H9 (cell line): ENCODE data around the gene WSB2. TPM values are rescaled to one million over a fixed set of nuclear protein-coding genes. Genes with fewer than 3 reads are reported as not detected.
A peak's percentile ranks its signal among the peaks of the same experiment; 100 is the strongest.

Source experiments
- DNase-seq: peaks from one replicate; pipeline ENCODE4 v3.0.0-alpha.2; 2017
- H2AFZ ChIP-seq: one replicate; pipeline ENCODE4 v1.6.1; 2013; ENCODE audit warnings: mild to moderate bottlenecking, low read length, control low read depth, moderate library complexity
- H2AK5ac ChIP-seq: 2 replicates; pipeline ENCODE4 v1.6.1; 2013; ENCODE audit warnings: low read length, control low read depth, mixed read lengths; ENCODE audit not compliant: insufficient read length
- H2BK120ac ChIP-seq: one replicate; pipeline ENCODE4 v1.6.1; 2013; ENCODE audit warnings: low read depth, mild to moderate bottlenecking, low read length, control low read depth, inconsistent platforms; ENCODE audit not compliant: poor library complexity, severe bottlenecking
- H2BK12ac ChIP-seq: 2 replicates; pipeline ENCODE4 v1.6.1; 2013; ENCODE audit warnings: low read length, control low read depth, mixed read lengths, low read depth; ENCODE audit not compliant: insufficient read length
- H2BK15ac ChIP-seq: 2 replicates; pipeline ENCODE4 v1.6.1; 2013; ENCODE audit warnings: low read depth, low read length, control low read depth
- H2BK20ac ChIP-seq: one replicate; pipeline ENCODE4 v1.6.1; 2013; ENCODE audit warnings: low read depth, mild to moderate bottlenecking, low read length, control low read depth, inconsistent platforms; ENCODE audit not compliant: poor library complexity, severe bottlenecking
- H2BK5ac ChIP-seq: 2 replicates; pipeline ENCODE4 v1.6.1; 2013; ENCODE audit warnings: low read length, control low read depth, mixed read lengths; ENCODE audit not compliant: insufficient read length
- H3K14ac ChIP-seq: 2 replicates; pipeline ENCODE4 v1.6.1; 2013; ENCODE audit warnings: low read length, control low read depth; ENCODE audit not compliant: insufficient read depth
- H3K18ac ChIP-seq: 2 replicates; pipeline ENCODE4 v1.6.1; 2013; ENCODE audit warnings: low read depth, mild to moderate bottlenecking, mixed read lengths, low read length, control low read depth; ENCODE audit not compliant: insufficient read length
- H3K23ac ChIP-seq: 2 replicates; pipeline ENCODE4 v1.6.1; 2013; ENCODE audit warnings: low read length, control low read depth, mixed read lengths, low read depth; ENCODE audit not compliant: insufficient read length
- H3K23me2 ChIP-seq: 2 replicates; pipeline ENCODE4 v1.6.1; 2013; ENCODE audit warnings: low read depth, mild to moderate bottlenecking, mixed read lengths, low read length, control low read depth; ENCODE audit not compliant: insufficient read length, poor library complexity, severe bottlenecking
- H3K27ac ChIP-seq: 2 replicates; pipeline ENCODE4 v1.5.1; 2013; ENCODE audit warnings: low read length, control low read depth, mixed read lengths, low read depth; ENCODE audit not compliant: insufficient read length
- H3K27me3 ChIP-seq: 2 replicates; pipeline ENCODE4 v1.6.1; 2013; ENCODE audit warnings: low read length, control low read depth, inconsistent platforms; ENCODE audit not compliant: insufficient read depth
- H3K4ac ChIP-seq: 2 replicates; pipeline ENCODE4 v1.6.1; 2013; ENCODE audit warnings: low read depth, mild to moderate bottlenecking, control low read depth, inconsistent platforms, low read length, moderate library complexity
- H3K4me1 ChIP-seq: 2 replicates; pipeline ENCODE4 v1.6.1; 2013; ENCODE audit warnings: low read length, control low read depth, inconsistent platforms; ENCODE audit not compliant: insufficient read depth
- H3K4me2 ChIP-seq: 2 replicates; pipeline ENCODE4 v1.6.1; 2013; ENCODE audit warnings: low read length, control low read depth, mixed read lengths; ENCODE audit not compliant: insufficient read length, insufficient read depth
- H3K56ac ChIP-seq: 2 replicates; pipeline ENCODE4 v1.6.1; 2013; ENCODE audit warnings: low read depth, mild to moderate bottlenecking, mixed read lengths, low read length, control low read depth; ENCODE audit not compliant: insufficient read length
- H3K79me1 ChIP-seq: 2 replicates; pipeline ENCODE4 v1.6.1; 2013; ENCODE audit warnings: low read depth, mild to moderate bottlenecking, moderate library complexity, low read length, control low read depth, inconsistent platforms; ENCODE audit not compliant: insufficient read depth, poor library complexity, severe bottlenecking
- H3K79me2 ChIP-seq: 2 replicates; pipeline ENCODE4 v1.6.1; 2013; ENCODE audit warnings: low read length, control low read depth, inconsistent platforms; ENCODE audit not compliant: insufficient read depth
- H3K9ac ChIP-seq: 2 replicates; pipeline ENCODE4 v1.6.1; 2013; ENCODE audit warnings: low read length, control low read depth, mixed read lengths; ENCODE audit not compliant: insufficient read length; ENCODE audit errors: extremely low read depth
- H3K9me3 ChIP-seq: one replicate; pipeline ENCODE4 v1.6.1; 2013; ENCODE audit warnings: low read depth, low read length, inconsistent platforms; ENCODE audit not compliant: control insufficient read depth
- H3T11ph ChIP-seq: one replicate; pipeline ENCODE4 v1.6.1; 2013; ENCODE audit warnings: mild to moderate bottlenecking, low read length, control low read depth, inconsistent platforms
- H4K20me1 ChIP-seq: one replicate; pipeline ENCODE4 v1.6.1; 2013; ENCODE audit not compliant: control insufficient read depth, insufficient read length, insufficient read depth
- H4K5ac ChIP-seq: 2 replicates; pipeline ENCODE4 v1.6.1; 2013; ENCODE audit warnings: low read depth, mild to moderate bottlenecking, mixed read lengths, low read length, control low read depth; ENCODE audit not compliant: insufficient read length
- H4K8ac ChIP-seq: replicated peaks from 2 replicates; pipeline ENCODE4 v1.6.1; 2013; ENCODE audit warnings: low read length, control low read depth, mixed read lengths, low read depth; ENCODE audit not compliant: insufficient read length
- H4K91ac ChIP-seq: 2 replicates; pipeline ENCODE4 v1.6.1; 2013; ENCODE audit warnings: low read depth, mild to moderate bottlenecking, moderate library complexity, mixed read lengths, low read length, control low read depth; ENCODE audit not compliant: insufficient read length
- H3K27ac Mint-ChIP-seq, 3 experiments: 2 replicates in 2 of 3; 3 replicates in 1 of 3; pipeline ENCODE4 v1.8.0; 2020 to 2021; ENCODE audit warnings: mixed read lengths in 3 of 3, mild to moderate bottlenecking in 1 of 3, moderate library complexity in 1 of 3
- H3K27me3 Mint-ChIP-seq: 2 replicates; pipeline ENCODE4 v1.8.0; 2021; ENCODE audit warnings: low read depth, mild to moderate bottlenecking, moderate library complexity, mixed read lengths
- H3K36me3 Mint-ChIP-seq, 3 experiments: 2 replicates in 2 of 3; 3 replicates in 1 of 3; pipeline ENCODE4 v1.8.0; 2020 to 2021; ENCODE audit warnings: low read depth in 3 of 3, mixed read lengths in 3 of 3; ENCODE audit not compliant: insufficient read depth in 1 of 3
- H3K4me1 Mint-ChIP-seq, 2 experiments: 2 replicates each; pipeline ENCODE4 v1.8.0; 2020; ENCODE audit warnings: mixed read lengths in 2 of 2
- H3K4me3 Mint-ChIP-seq, 2 experiments: 2 replicates in 1 of 2; 3 replicates in 1 of 2; pipeline ENCODE4 v1.8.0; 2020 to 2021; ENCODE audit warnings: mild to moderate bottlenecking in 2 of 2, mixed read lengths in 2 of 2, moderate library complexity in 1 of 2
- H3K9me3 Mint-ChIP-seq, 2 experiments: 2 replicates in 1 of 2; 3 replicates in 1 of 2; pipeline ENCODE4 v1.8.0; 2020; ENCODE audit warnings: mild to moderate bottlenecking in 2 of 2, mixed read lengths in 2 of 2, moderate library complexity in 1 of 2
- WGBS: extraction: QIAGEN DNeasy Blood & Tissue Kit; methylation state at CpG from one replicate; pipeline ENCODE4 v1.1.7; 2013; ENCODE audit warnings: missing lambda C conversion rate, low lambda C conversion rate, mixed read lengths; ENCODE audit not compliant: insufficient read length; ENCODE audit errors: extremely low coverage; 5-methylcytosine and 5-hydroxymethylcytosine counted together
- total RNA-seq: library from RNA; stranded (reverse); gene quantifications from 2 replicates; pipeline ENCODE4 v1.2.1, GENCODE V29; 2021
- TF ChIP-seq, protein P1 (sequence below): fragments of 200-600 bp; sonication (generic); conservative IDR thresholded peaks from 3 replicates; pipeline ENCODE4 v1.8.0; 2021; ENCODE audit warnings: antibody characterized with exemption, mild to moderate bottlenecking

WSB2 gene
- total RNA-seq, 1 experiment from 2014 or later = 58.6 TPM

- peak overlapping the region; percentile 73 to 88; a peak in 1 of 5 replicates for H3K4me3 Mint-ChIP-seq
- TF ChIP-seq, protein P1, sequence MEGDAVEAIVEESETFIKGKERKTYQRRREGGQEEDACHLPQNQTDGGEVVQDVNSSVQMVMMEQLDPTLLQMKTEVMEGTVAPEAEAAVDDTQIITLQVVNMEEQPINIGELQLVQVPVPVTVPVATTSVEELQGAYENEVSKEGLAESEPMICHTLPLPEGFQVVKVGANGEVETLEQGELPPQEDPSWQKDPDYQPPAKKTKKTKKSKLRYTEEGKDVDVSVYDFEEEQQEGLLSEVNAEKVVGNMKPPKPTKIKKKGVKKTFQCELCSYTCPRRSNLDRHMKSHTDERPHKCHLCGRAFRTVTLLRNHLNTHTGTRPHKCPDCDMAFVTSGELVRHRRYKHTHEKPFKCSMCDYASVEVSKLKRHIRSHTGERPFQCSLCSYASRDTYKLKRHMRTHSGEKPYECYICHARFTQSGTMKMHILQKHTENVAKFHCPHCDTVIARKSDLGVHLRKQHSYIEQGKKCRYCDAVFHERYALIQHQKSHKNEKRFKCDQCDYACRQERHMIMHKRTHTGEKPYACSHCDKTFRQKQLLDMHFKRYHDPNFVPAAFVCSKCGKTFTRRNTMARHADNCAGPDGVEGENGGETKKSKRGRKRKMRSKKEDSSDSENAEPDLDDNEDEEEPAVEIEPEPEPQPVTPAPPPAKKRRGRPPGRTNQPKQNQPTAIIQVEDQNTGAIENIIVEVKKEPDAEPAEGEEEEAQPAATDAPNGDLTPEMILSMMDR = no peak
Measured at GRCh38 chr12:118058881-118059280, 2.1 kb downstream of the WSB2 start.

More at GRCh38 chr12:118058881-118059280, 2.1 kb downstream of the WSB2 start:
- Histone ChIP-seq H2AFZ (no peak overlapping the region), H3K23ac (no peak overlapping the region), H2BK5ac (no peak overlapping the region), H2BK120ac (no peak overlapping the region), H3T11ph (no peak overlapping the region), H3K9ac (no peak overlapping the region), H3K4me2 (no peak overlapping the region), H4K91ac (no peak overlapping the region), H3K79me1 (peaks cover 3% of the 10 kb centered on the region), H2BK20ac (no peak overlapping the region), H2BK15ac (no peak overlapping the region), H3K56ac (no peak overlapping the region), H3K79me2 (peaks cover 2% of the 10 kb centered on the region; the same call in 1 of the 2 replicates), H3K27me3 (no peaks in the 10 kb centered on the region), H2BK12ac (no peak overlapping the region), H3K27ac (no peak overlapping the region), H3K4me1 (peaks cover 3% of the 10 kb centered on the region), H3K14ac (no peak overlapping the region), H3K4ac (no peak overlapping the region), H4K20me1 (no peaks in the 10 kb centered on the region), H3K9me3 (no peaks in the 10 kb centered on the region), H3K23me2 (peaks cover 24% of the 10 kb centered on the region), H3K18ac (no peak overlapping the region), H4K8ac (no peak overlapping the region), H2AK5ac (no peak overlapping the region), H4K5ac (no peak overlapping the region)
- Mint-ChIP-seq H3K9me3 (no peaks in the 10 kb centered on the region), H3K27ac (peak overlapping the region in 1 of 3 experiments; percentile 72; a peak in 3 of 7 replicates), H3K4me1 (peaks cover 30 to 33% of the 10 kb centered on the region in 2 experiments), H3K36me3 (peaks cover 0 to 13% (median 0%) of the 10 kb centered on the region in 3 experiments; a peak in 2 of 7 replicates), H3K27me3 (no peaks in the 10 kb centered on the region)
- no CpG with 5 or more reads among the region's 8 CpGs for WGBS
- DNase-seq = no peak
